ENCODE measurements around the gene PPFIBP1. TPM values are rescaled to one million over a fixed set of nuclear protein-coding genes. Genes with fewer than 3 reads are reported as not detected.
A peak's percentile ranks its signal among the peaks of the same experiment; 100 is the strongest.

Gene PPFIBP1
- total RNA-seq, 1 donor from 2014 or later = 57.3 TPM

- ATAC-seq = no peak
Measured at GRCh38 chr12:27673101-27673718, 149.2 kb downstream of the PPFIBP1 start.

- ATAC-seq = no peak
Measured at GRCh38 chr12:27674989-27675388, 151.0 kb downstream of the PPFIBP1 start.

GRCh38 chr12:27680619-27681018, 156.6 kb downstream of the PPFIBP1 start:
- ATAC-seq = no peak

- no peak for ATAC-seq
Measured at GRCh38 chr12:27682534-27682933, 158.5 kb downstream of the PPFIBP1 start.

- ATAC-seq = no peak
Measured at GRCh38 chr12:27685274-27685673, 161.3 kb downstream of the PPFIBP1 start.

GRCh38 chr12:27686147-27686546, 162.1 kb downstream of the PPFIBP1 start:
- ATAC-seq = no peak

- no peak for ATAC-seq
Measured at GRCh38 chr12:27688671-27689070, 164.7 kb downstream of the PPFIBP1 start.

GRCh38 chr12:27689558-27690180, 165.7 kb downstream of the PPFIBP1 start:
- no peak for ATAC-seq

- ATAC-seq = no peak
Measured at GRCh38 chr12:27693403-27693802, 169.4 kb downstream of the PPFIBP1 start.

GRCh38 chr12:27695556-27696292, 171.7 kb downstream of the PPFIBP1 start:
- ATAC-seq = no peak

GRCh38 chr12:27696293-27696652, 172.3 kb downstream of the PPFIBP1 start, which contains the start of gene REP15:
Gene REP15 (plus strand): TSS chr12:27696447. CDS start chr12:27696563, 116 bp downstream.
- ATAC-seq = no peak

GRCh38 chr12:27696864-27697564, 173.0 kb downstream of the PPFIBP1 start:
- no peak for ATAC-seq

- ATAC-seq = peak; percentile 91
Measured at GRCh38 chr12:27703720-27704452, 179.9 kb downstream of the PPFIBP1 start.

GRCh38 chr12:27705263-27705662, 181.3 kb downstream of the PPFIBP1 start:
- no peak for ATAC-seq

GRCh38 chr12:27707216-27707615, 183.2 kb downstream of the PPFIBP1 start:
- no peak for ATAC-seq

- ATAC-seq = no peak
Measured at GRCh38 chr12:27709212-27709931, 185.4 kb downstream of the PPFIBP1 start.

- ATAC-seq = peak; percentile 36
Measured at GRCh38 chr12:27709932-27710591, 186.1 kb downstream of the PPFIBP1 start.

GRCh38 chr12:27710592-27711316, 186.7 kb downstream of the PPFIBP1 start, which contains the start of gene MRPS35:
Gene MRPS35 (plus strand): TSS chr12:27710832. CDS start chr12:27710844, 12 bp downstream.
- peak; percentile 97 for ATAC-seq

GRCh38 chr12:27711317-27711682, 187.3 kb downstream of the PPFIBP1 start:
- ATAC-seq = peak; percentile 43

- no peak for ATAC-seq
Measured at GRCh38 chr12:27711967-27712366, 188.0 kb downstream of the PPFIBP1 start.
